ENCODE data around the gene C1QTNF4.
"Not testable (repeated sequence)": the region's sequence is repeated elsewhere in the genome, so short reads cannot be mapped to it uniquely, and the experiment has no call there.

C1QTNF4 gene

DNA sequence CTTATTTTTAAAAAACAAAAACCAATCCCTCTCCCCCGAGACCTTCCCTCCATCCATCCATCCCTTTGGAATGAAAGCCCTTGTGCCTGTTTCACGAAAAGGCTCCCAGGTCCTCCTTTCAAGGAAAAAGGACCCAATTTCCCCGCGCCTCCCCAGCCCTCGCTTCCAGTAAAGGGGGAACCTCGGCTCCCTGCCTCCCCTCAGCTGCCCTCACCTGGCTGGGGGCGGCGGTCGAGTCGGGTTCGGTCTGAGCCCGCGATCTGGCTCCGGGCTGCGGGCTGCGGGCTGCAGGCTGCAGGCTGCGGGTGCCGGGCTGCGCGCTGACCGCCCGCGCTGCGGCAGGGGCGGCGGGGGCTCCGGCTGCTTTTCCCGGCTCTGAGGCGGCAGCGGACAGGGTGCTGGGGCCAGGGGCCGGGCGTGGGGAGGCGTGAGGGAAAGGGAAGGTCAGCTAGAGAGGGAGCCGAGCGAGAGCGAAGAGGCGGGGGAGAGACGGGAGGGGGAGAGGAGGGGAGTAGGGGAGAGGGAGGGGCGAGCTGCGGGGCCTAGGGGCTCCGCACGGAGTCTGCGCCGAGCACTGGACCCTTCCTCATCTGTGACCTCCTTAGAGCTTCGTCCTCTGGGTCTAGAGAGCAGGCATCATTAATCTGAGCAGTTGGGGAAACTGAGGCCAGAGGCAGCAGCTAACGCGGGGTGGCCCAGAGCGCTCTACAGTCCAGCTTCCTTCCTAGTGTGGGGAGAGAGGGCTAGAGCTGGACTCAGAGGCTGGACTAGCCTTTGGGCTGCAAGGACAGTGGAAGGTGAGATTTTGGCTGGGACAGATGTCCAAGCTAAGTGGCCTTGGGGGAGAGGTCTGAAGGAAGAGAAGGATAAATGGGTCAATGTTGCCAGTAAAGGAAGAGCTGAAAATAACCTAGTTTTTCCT, at the start of gene C1QTNF4:
Gene C1QTNF4 (minus strand): TSS at position 478 of the 922 bp plus-strand sequence. CDS start 3,601 bp downstream, outside the sequence.
- no peak for DNase-seq (ENCODE audit: low spot score)
- in situ Hi-C loops (cut with MboI; ENCODE audit: low pct_unique_long_range_greater_than_20kb, low sequenced_read_pairs, unreplicated experiment), result no loop called here
- no peak for TF ChIP-seq CTCF (IDR thresholded peaks at IDR 0.05; ENCODE audit: extremely low read depth, insufficient read depth, missing control alignments)

- peak; percentile 96 for DNase-seq (ENCODE audit: low spot score)
- in situ Hi-C loops (cut with MboI; ENCODE audit: low pct_unique_long_range_greater_than_20kb, low sequenced_read_pairs, unreplicated experiment), result no loop called here
Measured at GRCh38 chr11:47642099-47642855, 48.1 kb upstream of the C1QTNF4 start, which contains the start of gene MTCH2. MTCH2 (minus strand) TSS chr11:47642559; CDS start chr11:47642465, 94 bp downstream.

GRCh38 chr11:47641600-47642098, 47.4 kb upstream of the C1QTNF4 start:
- TF ChIP-seq CTCF (IDR thresholded peaks at IDR 0.05; ENCODE audit: extremely low read depth, insufficient read depth, missing control alignments), result no peak
- in situ Hi-C loops (cut with MboI; ENCODE audit: low pct_unique_long_range_greater_than_20kb, low sequenced_read_pairs, unreplicated experiment), result no loop called here
- no peak for DNase-seq (ENCODE audit: low spot score)

More at GRCh38 chr11:47642099-47642855, 48.1 kb upstream of the C1QTNF4 start, which contains the start of gene MTCH2:
- TF ChIP-seq CTCF (IDR thresholded peaks at IDR 0.05; ENCODE audit: extremely low read depth, insufficient read depth, missing control alignments), result peak; percentile 19

- in situ Hi-C loops (cut with MboI; ENCODE audit: low pct_unique_long_range_greater_than_20kb, low sequenced_read_pairs, unreplicated experiment); DNase-seq (ENCODE audit: low spot score): not testable (repeated sequence)
Measured at GRCh38 chr11:47640506-47640905, 46.3 kb upstream of the C1QTNF4 start.

DNA sequence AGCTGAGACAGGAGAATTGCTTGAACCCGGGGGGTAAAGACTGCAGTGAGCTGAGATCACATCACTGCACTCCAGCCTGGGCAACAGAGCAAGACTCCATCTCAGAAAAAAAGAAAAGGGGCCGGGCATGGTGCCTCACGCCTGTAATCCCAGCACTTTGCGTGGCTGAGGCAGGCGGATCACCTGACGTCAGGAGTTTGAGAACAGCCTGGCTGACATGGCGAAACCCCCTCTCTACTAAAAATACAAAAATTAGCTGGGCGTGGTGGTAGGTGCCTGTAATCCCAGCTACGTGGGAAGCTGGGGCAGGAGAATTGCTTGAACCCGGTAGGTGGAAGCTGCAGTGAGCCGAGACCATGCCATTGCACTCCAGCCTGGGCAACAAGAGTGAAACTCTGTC, 42.1 kb upstream of the C1QTNF4 start:
- in situ Hi-C loops (cut with MboI; ENCODE audit: low pct_unique_long_range_greater_than_20kb, low sequenced_read_pairs, unreplicated experiment); DNase-seq (ENCODE audit: low spot score): not testable (repeated sequence)

DNA sequence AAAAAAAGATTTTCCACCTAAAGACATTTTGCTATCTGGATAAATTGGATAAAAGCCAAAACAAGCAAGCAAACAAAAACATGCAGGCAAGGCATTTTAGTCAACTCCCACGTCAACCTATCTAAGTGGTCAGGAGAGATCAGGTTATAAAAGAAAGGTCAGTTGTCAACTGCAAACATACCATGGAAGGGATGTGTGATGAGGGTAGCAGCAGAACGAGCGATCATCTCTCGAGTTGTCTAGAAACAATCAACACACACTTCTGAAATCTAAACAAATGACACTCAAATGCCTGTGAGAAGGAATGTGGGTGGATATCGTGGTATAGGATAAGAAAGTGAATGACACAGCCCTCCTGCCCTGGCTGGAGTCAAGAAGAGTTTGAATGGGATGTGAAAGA, 37.3 kb upstream of the C1QTNF4 start:
- DNase-seq (ENCODE audit: low spot score), result no peak
- no peak for TF ChIP-seq CTCF (IDR thresholded peaks at IDR 0.05; ENCODE audit: extremely low read depth, insufficient read depth, missing control alignments)
- in situ Hi-C loops (cut with MboI; ENCODE audit: low pct_unique_long_range_greater_than_20kb, low sequenced_read_pairs, unreplicated experiment), result no loop called here

- DNase-seq (ENCODE audit: low spot score), result no peak
- TF ChIP-seq CTCF (IDR thresholded peaks at IDR 0.05; ENCODE audit: extremely low read depth, insufficient read depth, missing control alignments), result no peak
- in situ Hi-C loops (cut with MboI; ENCODE audit: low pct_unique_long_range_greater_than_20kb, low sequenced_read_pairs, unreplicated experiment), result no loop called here
Measured at GRCh38 chr11:47628026-47628425, 33.8 kb upstream of the C1QTNF4 start.

Data from GM13977 (cell line).